MCF 10A (cell line): ENCODE results near the gene RAG2. TPM values are rescaled to one million over a fixed set of nuclear protein-coding genes. Genes with fewer than 3 reads are reported as not detected.

Experiments
- BruUV-seq: library from RNA; stranded (reverse); fragments of 400-500 nt; replicated peaks from 2 replicates; lab custom pipeline; 2021; lab: Mats Ljungman, UMichigan
- CTCF ChIA-PET: fragments of 300-600 bp; sonication (Branson Sonifier 250); formaldehyde crosslinking; extraction: SDS; loops from one replicate; lab custom pipeline; 2021; ENCODE audit warnings: antibody characterized with exemption, inconsistent platforms; lab: Yijun Ruan, JAX
- POLR2A ChIA-PET: fragments of 300-600, 350-650 bp; sonication (Branson Sonifier 250); formaldehyde crosslinking; extraction: SDS; loops from one replicate; lab custom pipeline; 2020; ENCODE audit warnings: antibody characterized with exemption, inconsistent platforms; lab: Yijun Ruan, JAX
- DNase-seq: peaks from one replicate; pipeline ENCODE4 v3.0.0-alpha.2; 2018; ENCODE audit not compliant: unreplicated experiment
- H3K27ac Mint-ChIP-seq: one replicate; pipeline ENCODE4 v1.8.0; 2022; ENCODE audit warnings: mild to moderate bottlenecking, low read depth, mixed read lengths; ENCODE audit not compliant: unreplicated experiment
- H3K27me3 Mint-ChIP-seq: one replicate; pipeline ENCODE4 v1.8.0; 2022; ENCODE audit warnings: mixed read lengths; ENCODE audit not compliant: insufficient read depth, unreplicated experiment
- H3K36me3 Mint-ChIP-seq: one replicate; pipeline ENCODE4 v1.8.0; 2022; ENCODE audit warnings: mild to moderate bottlenecking, moderate library complexity, mixed read lengths; ENCODE audit not compliant: insufficient read depth, unreplicated experiment
- H3K4me1 Mint-ChIP-seq: one replicate; pipeline ENCODE4 v1.8.0; 2022; ENCODE audit warnings: mixed read lengths; ENCODE audit not compliant: insufficient read depth, unreplicated experiment
- H3K4me3 Mint-ChIP-seq: one replicate; pipeline ENCODE4 v1.8.0; 2022; ENCODE audit warnings: mild to moderate bottlenecking, moderate library complexity, mixed read lengths; ENCODE audit not compliant: unreplicated experiment
- H3K9me3 Mint-ChIP-seq: one replicate; pipeline ENCODE4 v1.8.0; 2022; ENCODE audit warnings: mixed read lengths; ENCODE audit not compliant: unreplicated experiment
- intact Hi-C: fragments of 100-400 bp; cut with micrococcal nuclease; formaldehyde crosslinking; loops from 2 replicates; pipeline ENCODE4 v1.14.1; 2022
- total RNA-seq: library from RNA; stranded (reverse); gene quantifications from 2 replicates; pipeline ENCODE4 v1.2.3, GENCODE V29; 2022
- TF ChIP-seq, protein P1 (sequence below): fragments of 200-600 bp; IDR thresholded peaks from one replicate; pipeline ENCODE4 v1.8.0; 2022; ENCODE audit warnings: antibody characterized with exemption, mild to moderate bottlenecking; ENCODE audit not compliant: unreplicated experiment

RAG2 gene
- total RNA-seq, 1 experiment from 2014 or later, result not detected

DNA sequence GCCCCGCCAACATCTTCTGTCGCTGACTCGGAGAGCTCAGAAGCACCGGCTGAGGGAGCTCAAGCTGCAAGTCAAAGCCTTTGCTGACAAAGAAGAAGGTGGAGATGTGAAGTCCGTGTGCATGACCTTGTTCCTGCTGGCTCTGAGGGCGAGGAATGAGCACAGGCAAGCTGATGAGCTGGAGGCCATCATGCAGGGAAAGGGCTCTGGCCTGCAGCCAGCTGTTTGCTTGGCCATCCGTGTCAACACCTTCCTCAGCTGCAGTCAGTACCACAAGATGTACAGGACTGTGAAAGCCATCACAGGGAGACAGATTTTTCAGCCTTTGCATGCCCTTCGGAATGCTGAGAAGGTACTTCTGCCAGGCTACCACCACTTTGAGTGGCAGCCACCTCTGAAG is 23.6 kb downstream of the RAG2 start:
- CTCF ChIA-PET, result interaction anchor here (0.8 to 6.1 kb wide), 3 partner anchors 10 to 172 kb away, joined by 3 to 52 read pairs (median 13); no protein-coding TSS in a partner anchor
- POLR2A ChIA-PET, result no interaction called here
- H3K27ac Mint-ChIP-seq, result no peak overlapping the region
- H3K4me1 Mint-ChIP-seq, result no peaks in the 10 kb centered on the region
- no TSS peak for BruUV-seq
- intact Hi-C loops, result no loop called here
- no peaks in the 10 kb centered on the region for H3K9me3 Mint-ChIP-seq
- no peak for DNase-seq
- H3K4me3 Mint-ChIP-seq, result no peak overlapping the region
- TF ChIP-seq, protein P1, sequence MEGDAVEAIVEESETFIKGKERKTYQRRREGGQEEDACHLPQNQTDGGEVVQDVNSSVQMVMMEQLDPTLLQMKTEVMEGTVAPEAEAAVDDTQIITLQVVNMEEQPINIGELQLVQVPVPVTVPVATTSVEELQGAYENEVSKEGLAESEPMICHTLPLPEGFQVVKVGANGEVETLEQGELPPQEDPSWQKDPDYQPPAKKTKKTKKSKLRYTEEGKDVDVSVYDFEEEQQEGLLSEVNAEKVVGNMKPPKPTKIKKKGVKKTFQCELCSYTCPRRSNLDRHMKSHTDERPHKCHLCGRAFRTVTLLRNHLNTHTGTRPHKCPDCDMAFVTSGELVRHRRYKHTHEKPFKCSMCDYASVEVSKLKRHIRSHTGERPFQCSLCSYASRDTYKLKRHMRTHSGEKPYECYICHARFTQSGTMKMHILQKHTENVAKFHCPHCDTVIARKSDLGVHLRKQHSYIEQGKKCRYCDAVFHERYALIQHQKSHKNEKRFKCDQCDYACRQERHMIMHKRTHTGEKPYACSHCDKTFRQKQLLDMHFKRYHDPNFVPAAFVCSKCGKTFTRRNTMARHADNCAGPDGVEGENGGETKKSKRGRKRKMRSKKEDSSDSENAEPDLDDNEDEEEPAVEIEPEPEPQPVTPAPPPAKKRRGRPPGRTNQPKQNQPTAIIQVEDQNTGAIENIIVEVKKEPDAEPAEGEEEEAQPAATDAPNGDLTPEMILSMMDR, result no peak
- peaks cover 44% of the 10 kb centered on the region for H3K27me3 Mint-ChIP-seq
- H3K36me3 Mint-ChIP-seq, result no peaks in the 10 kb centered on the region

DNA sequence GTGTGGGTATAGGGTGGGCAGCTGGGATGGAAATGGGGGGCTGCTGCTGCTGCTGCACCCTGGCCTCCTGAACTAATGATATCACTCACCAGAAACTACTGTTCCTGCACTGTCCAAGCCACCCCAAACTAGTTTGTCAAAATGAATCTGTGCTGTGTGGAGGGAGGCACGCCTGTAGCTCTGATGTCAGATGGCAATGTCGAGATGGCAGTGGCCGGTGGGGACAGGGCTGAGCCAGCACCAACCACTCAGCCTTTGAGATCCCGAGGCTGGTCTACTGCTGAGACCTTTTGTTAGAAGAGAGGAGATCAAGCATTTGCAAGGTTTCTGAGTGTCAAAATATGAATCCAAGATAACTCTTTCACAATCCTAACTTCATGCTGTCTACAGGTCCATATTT is 28.9 kb downstream of the RAG2 start:
- no peak overlapping the region for H3K27ac Mint-ChIP-seq
- no peak overlapping the region for H3K4me3 Mint-ChIP-seq
- DNase-seq, result no peak
- H3K27me3 Mint-ChIP-seq, result peaks cover 62% of the 10 kb centered on the region
- TF ChIP-seq, protein P1, result no peak
- H3K36me3 Mint-ChIP-seq, result no peaks in the 10 kb centered on the region
- no TSS peak for BruUV-seq
- ChIA-PET POLR2A (no interaction called here), CTCF (interaction anchor here (0.7 kb wide), 1 partner anchor 184 kb away, joined by 3 read pairs; no protein-coding TSS in a partner anchor)
- no peaks in the 10 kb centered on the region for H3K4me1 Mint-ChIP-seq
- intact Hi-C loops, result no loop called here
- no peaks in the 10 kb centered on the region for H3K9me3 Mint-ChIP-seq

DNA sequence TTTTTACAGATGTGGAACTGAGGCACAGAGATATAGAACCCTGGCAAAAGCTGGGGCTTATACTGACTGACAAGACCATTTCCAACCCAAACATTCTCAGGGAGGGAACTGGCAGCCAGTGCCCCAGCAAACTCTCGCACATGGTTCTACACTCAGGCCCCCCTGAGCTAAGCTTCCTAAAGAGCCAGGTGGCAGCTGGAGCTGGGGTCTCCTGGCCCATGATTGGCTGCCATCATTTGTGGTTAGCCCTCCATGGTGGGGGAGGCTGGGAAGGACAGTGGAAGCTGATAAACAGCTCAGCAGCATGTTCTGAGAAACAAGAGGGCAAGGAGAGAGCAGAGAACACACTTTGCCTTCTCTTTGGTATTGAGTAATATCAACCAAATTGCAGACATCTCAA is 30.3 kb downstream of the RAG2 start, which contains the start of gene RAG1:
RAG1 (plus strand) TSS at position 314 of the 400 bp plus-strand sequence. CDS start 5,298 bp downstream, outside the sequence.
- no TSS peak for BruUV-seq
- H3K4me3 Mint-ChIP-seq, result no peak within 1 kb of the TSS
- H3K4me1 Mint-ChIP-seq, result no peaks in the 10 kb centered on the region
- H3K27me3 Mint-ChIP-seq, result peaks cover 65% of the 10 kb centered on the region
- TF ChIP-seq, protein P1, result no peak
- ChIA-PET CTCF (interaction anchor here (0.6 to 6.7 kb wide), 6 partner anchors 56 to 182 kb away, joined by 3 to 173 read pairs (median 4); no protein-coding TSS in a partner anchor), POLR2A (no interaction called here)
- H3K27ac Mint-ChIP-seq, result no peak within 1 kb of the TSS
- intact Hi-C loops, result no loop called here
- no peaks in the 10 kb centered on the region for H3K9me3 Mint-ChIP-seq
- H3K36me3 Mint-ChIP-seq, result no peaks in the 10 kb centered on the region
- DNase-seq, result no peak

DNA sequence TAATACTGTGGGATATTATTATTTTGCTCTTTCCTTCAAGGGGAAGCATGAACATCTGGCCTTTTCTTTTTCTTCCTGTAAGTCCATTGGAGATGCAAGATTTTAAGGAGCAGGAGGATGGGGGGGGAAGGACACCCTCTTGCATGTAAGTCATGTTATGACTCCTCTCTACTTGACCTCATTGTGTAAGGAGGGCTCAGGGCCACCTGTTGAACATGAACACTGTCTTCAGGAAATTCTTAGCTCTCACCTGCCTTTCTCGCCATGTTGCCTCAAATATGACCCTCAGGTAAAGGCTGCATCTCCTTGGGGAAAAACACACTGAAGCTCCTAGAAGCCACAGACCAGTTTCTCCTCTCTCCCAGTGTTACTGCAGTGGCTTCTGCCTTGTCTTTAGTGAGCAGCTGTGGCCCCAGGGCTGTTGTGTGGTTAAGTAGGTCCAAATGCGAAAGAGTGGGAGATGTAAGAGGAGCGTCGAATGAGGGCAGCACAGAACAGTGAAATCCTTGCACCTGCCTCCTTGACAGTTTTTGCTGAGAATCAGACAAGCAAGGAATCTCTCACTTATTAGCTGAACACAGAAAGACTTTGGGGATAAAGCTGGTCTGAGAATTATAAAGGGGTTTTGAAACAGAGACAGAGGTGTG is 31.5 kb downstream of the RAG2 start:
- H3K27me3 Mint-ChIP-seq, result peaks cover 54% of the 10 kb centered on the region
- no peak overlapping the region for H3K4me3 Mint-ChIP-seq
- H3K9me3 Mint-ChIP-seq, result no peaks in the 10 kb centered on the region
- CTCF ChIA-PET, result interaction anchor here (1.0 to 6.7 kb wide), 8 partner anchors 10 to 183 kb away, joined by 3 to 173 read pairs (median 17); no protein-coding TSS in a partner anchor
- intact Hi-C loops, result no loop called here
- no peaks in the 10 kb centered on the region for H3K4me1 Mint-ChIP-seq
- no TSS peak for BruUV-seq
- no peak for DNase-seq
- TF ChIP-seq, protein P1, result no peak
- H3K36me3 Mint-ChIP-seq, result no peaks in the 10 kb centered on the region
- POLR2A ChIA-PET, result interaction anchor here (0.6 kb wide), 1 partner anchor 87 kb away, joined by 3 read pairs; no protein-coding TSS in a partner anchor
- H3K27ac Mint-ChIP-seq, result no peak overlapping the region
